T-helper 2 cell (primary cell): Measurements from ENCODE around the gene TXN.
"Not testable (repeated sequence)": the region's sequence is repeated elsewhere in the genome, so short reads cannot be mapped to it uniquely, and the experiment has no call there.

Source experiments
- DNase-seq, 5 experiments: peaks; one replicate each; pipeline versions ENCODE4 v3.0.0 to v3.0.0-alpha.2; 2012 to 2022

The TXN gene

GRCh38 chr9:110208031-110208430 is 48.3 kb downstream of the TXN start, which contains the start of gene C9orf152:
Gene C9orf152 (minus strand): TSS chr9:110208159. CDS start chr9:110207579, 580 bp downstream.
- no peak for DNase-seq

DNA sequence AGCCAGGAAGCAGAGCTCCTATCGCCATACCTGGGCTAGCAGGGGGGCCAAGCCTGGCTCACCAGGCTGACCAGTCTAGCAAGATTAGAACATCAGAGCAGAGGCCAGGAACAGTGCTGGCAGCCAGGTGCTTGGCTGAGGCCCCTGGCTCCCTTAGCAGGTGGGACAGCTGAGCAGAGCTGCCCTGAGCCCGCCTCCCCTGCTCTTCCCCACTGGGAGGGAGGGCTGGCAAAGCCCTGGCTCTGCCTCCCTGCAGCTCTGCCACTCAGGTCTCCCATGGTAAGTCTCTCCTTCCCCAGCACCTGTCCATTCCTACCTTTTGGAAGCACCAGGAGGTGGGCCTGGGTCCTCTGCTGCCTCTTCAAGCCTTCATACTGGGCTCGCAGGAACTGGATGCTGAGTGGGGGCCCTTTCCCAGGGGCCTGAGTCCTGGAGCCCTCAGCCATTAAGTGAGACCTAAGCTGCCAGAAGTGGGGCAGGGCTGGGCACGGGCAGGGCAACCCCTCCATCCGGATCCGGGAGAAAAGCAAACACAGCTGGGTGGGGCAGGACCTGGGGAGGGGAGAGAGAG is 49.2 kb downstream of the TXN start:
- no peak for DNase-seq

DNA sequence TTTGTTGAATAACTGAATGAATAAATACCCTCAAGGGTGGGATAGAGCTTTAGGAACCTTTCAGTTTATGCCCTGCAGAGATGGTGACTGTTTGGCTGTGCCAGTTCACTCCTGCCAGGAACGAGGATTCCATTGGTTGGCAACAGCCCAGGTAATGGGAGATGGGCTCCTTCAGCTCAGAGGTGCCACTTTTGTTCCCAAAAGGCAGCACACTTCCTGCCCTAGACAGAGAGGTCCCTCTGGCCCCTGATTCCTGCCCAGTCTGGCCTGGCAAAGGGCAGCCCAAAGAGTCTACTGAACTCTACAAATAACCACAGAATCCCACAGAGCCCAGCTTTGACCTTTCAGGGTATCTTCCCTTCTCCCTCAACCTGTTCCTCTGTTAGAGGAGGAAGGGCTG is 49.9 kb downstream of the TXN start:
- no peak for DNase-seq

DNA sequence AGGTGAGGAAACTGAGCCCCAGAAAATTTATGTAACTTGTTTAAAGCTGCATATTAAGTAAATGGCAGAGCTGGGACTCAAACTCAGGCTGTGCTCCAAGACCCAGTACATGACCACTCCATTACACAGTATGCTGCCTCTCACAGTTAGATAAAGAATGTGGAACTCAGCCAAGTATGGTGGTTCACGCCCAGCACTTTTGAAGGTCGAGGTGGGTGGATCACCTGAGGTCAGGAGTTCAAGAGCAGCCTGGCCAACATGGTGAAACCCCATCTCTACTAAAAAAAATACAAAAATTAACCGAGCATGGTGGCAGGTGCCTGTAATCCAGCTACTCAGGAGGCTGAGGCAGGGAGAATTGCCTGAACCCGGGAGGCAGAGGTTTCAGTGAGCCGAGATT is 50.7 kb downstream of the TXN start:
- not testable (repeated sequence) for DNase-seq

DNA sequence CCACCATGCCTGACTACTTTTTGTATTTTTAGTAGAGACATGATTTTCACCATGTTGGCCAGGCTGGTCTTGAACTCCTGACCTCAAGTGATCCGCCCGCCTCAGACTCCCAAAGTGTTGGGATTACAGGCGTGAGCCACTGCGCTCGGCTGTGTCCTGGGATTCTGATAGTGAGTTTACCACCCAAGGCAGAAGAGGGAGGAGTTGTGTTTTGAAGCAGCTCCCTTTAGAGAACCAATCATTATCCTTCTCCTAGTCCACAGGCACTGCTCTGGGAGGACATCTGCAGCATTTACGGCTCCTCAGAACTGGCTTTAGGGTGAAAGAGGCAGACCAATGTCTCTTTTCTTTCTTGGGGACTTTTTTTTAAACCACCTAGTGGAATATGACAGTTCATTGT is 54.1 kb downstream of the TXN start:
- no peak for DNase-seq

GRCh38 chr9:110199643-110200042 is 56.7 kb downstream of the TXN start:
- no peak for DNase-seq

DNA sequence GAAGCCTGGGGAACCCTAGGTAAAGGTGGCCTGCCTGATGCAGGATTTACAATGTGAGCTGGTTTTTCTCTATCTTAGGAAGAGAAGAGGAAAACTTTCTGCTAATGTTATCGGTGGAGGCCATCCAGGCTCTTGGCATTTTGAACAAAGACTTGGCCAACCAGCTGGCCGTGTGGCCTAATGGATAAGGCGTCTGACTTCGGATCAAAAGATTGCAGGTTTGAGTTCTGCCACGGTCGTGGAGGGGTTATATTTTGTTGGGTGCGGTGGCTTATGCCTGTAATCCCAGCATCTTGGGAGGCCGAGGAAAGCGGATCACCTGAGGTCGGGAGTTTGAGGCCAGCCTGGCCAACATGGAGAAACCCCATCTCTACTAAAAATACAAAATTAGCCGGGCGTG is 58.0 kb downstream of the TXN start:
- DNase-seq = no peak

DNA sequence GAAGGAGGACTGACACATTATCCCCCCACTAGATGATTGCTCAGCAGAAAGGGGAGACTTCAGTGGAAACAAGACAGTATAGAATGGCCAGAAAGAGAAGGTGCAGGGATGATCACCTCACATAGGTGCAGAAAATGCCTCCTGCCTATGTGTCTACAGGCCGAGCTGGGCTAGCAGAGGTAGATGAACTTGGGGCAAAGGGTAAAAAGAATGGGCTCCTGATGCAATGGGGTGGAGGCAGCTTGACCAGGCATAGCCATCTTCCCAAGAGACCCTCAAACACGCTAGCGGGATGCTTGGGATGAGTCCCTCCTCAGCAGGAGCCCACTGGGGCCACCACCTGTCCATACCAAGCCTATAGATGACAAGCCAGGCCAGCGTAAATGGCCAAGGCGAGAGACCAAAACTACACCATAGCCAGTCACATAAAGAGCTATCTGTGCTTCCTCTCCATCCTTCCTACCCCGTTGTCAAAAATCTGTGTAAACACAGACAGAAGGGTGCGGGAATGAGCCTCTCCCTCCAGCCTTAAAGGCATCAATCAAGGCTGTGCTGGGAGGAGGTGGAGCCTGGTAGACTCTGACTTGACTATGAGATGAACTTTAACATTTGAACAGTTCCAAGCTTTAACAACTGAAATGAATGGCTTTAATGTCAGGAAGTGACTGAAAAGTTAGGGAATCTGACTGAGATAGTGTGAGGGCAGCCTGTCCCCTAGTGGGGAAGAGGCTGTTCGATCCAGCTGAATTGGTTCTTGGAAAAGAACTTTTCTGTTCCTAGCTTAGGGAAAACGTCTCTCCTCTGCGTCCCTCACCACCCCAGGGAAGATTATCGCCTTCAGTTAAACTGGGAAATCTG is 58.7 kb downstream of the TXN start:
- no peak for DNase-seq

GRCh38 chr9:110196084-110196499 is 60.2 kb downstream of the TXN start:
- not testable (repeated sequence) for DNase-seq
